HL-60 (cell line): ENCODE data around the gene HOXC13.

ENCODE experiments used
- POLR2AphosphoS5 ChIP-seq: IDR thresholded peaks from 2 replicates; pipeline ENCODE4 v1.6.1; 2012; ENCODE audit warnings: low read depth
- REST ChIP-seq: IDR thresholded peaks from 2 replicates; pipeline ENCODE4 v1.6.1; 2012; ENCODE audit warnings: low read depth; ENCODE audit not compliant: insufficient replicate concordance
- TF ChIP-seq, protein P1 (sequence below): IDR thresholded peaks from one replicate; pipeline ENCODE4 v1.5.1; 2011; ENCODE audit warnings: low read length, control low read depth, inconsistent platforms; ENCODE audit not compliant: insufficient read depth

DNA sequence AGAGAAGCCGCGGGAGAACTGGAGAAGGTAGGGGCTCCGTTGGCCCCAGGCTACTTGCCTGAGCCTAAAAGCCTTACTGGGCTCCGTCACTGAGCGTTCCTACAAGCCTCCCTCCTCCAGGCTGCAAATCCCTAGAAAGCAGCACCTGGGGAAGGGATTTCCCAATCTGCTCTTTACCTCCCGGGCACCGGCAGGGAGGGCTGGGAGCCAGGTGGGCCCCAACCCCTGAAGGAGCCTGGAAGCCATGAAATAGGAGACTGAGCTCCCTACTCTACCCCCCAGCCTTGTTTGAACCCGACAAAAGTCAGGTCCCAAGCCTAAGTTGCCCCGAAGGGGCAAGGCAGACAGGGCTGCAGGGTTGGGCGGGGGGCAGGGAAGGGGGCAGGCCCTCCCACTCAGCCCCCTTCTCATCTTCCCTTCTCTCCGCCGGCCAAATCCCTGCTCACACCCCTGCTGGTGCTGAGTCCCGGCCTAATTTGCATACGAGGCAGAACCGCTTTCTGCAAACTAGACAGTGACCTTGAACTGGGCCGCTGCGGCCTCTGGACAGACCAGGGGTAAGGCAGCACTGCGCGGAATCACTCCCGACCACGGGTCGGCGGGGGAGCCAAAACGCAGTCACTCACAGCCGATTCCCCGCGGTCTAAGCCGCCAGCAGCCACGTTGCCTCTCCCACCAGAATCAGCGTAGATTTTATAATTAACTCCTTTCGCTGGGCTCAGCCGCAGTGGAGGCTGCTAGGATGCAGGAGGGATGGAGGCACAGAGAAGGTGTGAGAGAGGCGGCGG is 12.4 kb downstream of the HOXC13 start:
- TF ChIP-seq, protein P1, sequence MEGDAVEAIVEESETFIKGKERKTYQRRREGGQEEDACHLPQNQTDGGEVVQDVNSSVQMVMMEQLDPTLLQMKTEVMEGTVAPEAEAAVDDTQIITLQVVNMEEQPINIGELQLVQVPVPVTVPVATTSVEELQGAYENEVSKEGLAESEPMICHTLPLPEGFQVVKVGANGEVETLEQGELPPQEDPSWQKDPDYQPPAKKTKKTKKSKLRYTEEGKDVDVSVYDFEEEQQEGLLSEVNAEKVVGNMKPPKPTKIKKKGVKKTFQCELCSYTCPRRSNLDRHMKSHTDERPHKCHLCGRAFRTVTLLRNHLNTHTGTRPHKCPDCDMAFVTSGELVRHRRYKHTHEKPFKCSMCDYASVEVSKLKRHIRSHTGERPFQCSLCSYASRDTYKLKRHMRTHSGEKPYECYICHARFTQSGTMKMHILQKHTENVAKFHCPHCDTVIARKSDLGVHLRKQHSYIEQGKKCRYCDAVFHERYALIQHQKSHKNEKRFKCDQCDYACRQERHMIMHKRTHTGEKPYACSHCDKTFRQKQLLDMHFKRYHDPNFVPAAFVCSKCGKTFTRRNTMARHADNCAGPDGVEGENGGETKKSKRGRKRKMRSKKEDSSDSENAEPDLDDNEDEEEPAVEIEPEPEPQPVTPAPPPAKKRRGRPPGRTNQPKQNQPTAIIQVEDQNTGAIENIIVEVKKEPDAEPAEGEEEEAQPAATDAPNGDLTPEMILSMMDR, result no peak
- no peak for TF ChIP-seq POLR2AphosphoS5
- no peak for TF ChIP-seq REST
